IMR-90 (cell line): Measurements from ENCODE around the gene PET100. TPM values are rescaled to one million over a fixed set of nuclear protein-coding genes. Genes with fewer than 3 reads are reported as not detected.

Experiments
- ATAC-seq: fragments of 200-7000 bp; cut with Tn5 transposase; 2 replicates; pipeline ENCODE4 v1.9.1; 2020; ENCODE audit warnings: low read depth, mild to moderate bottlenecking, moderate library complexity
- BruUV-seq: library from RNA; stranded (reverse); fragments of 400-500 nt; replicated peaks from 2 replicates; lab custom pipeline; 2021; lab: Mats Ljungman, UMichigan
- CTCF ChIA-PET: fragments of 300-600 bp; formaldehyde crosslinking; extraction: SDS; loops from one replicate; lab custom pipeline; 2021; ENCODE audit warnings: antibody characterized with exemption; lab: Yijun Ruan, JAX
- POLR2A ChIA-PET: fragments of 300-600 bp; sonication (Branson Sonifier 250); formaldehyde crosslinking; loops from one replicate; lab custom pipeline; 2022; ENCODE audit warnings: antibody characterized with exemption; ENCODE audit not compliant: unreplicated experiment; lab: Charles Lee
- DNase-seq: peaks from one replicate; pipeline ENCODE4 v3.0.0; 2013
- H2AFZ ChIP-seq: replicated peaks from 2 replicates; pipeline ENCODE3; 2013; ENCODE audit warnings: low read length, mild to moderate bottlenecking; ENCODE audit not compliant: poor library complexity
- H2AK5ac ChIP-seq: 2 replicates; pipeline ENCODE4 v1.6.1; 2013; ENCODE audit warnings: low read depth, low read length, inconsistent platforms
- H2AK9ac ChIP-seq: replicated peaks from 2 replicates; pipeline ENCODE3; 2013; ENCODE audit warnings: mild to moderate bottlenecking, low read depth, low read length, moderate library complexity; ENCODE audit not compliant: poor library complexity
- H2BK120ac ChIP-seq: 2 replicates; pipeline ENCODE4 v1.6.1; 2013; ENCODE audit warnings: low read depth, low read length, inconsistent platforms
- H2BK15ac ChIP-seq: 3 replicates; pipeline ENCODE4 v1.6.1; 2013; ENCODE audit warnings: low read depth, low read length, inconsistent platforms
- H2BK20ac ChIP-seq: 2 replicates; pipeline ENCODE4 v1.6.1; 2013; ENCODE audit warnings: low read depth, mild to moderate bottlenecking, inconsistent platforms, low read length, moderate library complexity
- H2BK5ac ChIP-seq: 2 replicates; pipeline ENCODE4 v1.6.1; 2013; ENCODE audit warnings: mild to moderate bottlenecking, low read depth, low read length, inconsistent platforms; ENCODE audit not compliant: poor library complexity, severe bottlenecking
- H3K14ac ChIP-seq: replicated peaks from 2 replicates; pipeline ENCODE4 v1.6.1; 2013; ENCODE audit warnings: low read depth, low read length, inconsistent platforms
- H3K18ac ChIP-seq: 2 replicates; pipeline ENCODE4 v1.6.1; 2013; ENCODE audit warnings: low read depth, low read length, control low read depth
- H3K23ac ChIP-seq: 2 replicates; pipeline ENCODE4 v1.6.1; 2013; ENCODE audit warnings: low read depth, low read length, inconsistent platforms
- H3K27ac ChIP-seq: 2 replicates; pipeline ENCODE4 v1.5.1; 2013; ENCODE audit warnings: mild to moderate bottlenecking, control low read depth, low read length; ENCODE audit not compliant: insufficient read depth
- H3K27me3 ChIP-seq: 2 replicates; pipeline ENCODE4 v1.6.1; 2013; ENCODE audit warnings: low read length; ENCODE audit not compliant: control insufficient read depth, insufficient read depth
- H3K36me3 ChIP-seq: 2 replicates; pipeline ENCODE4 v1.6.1; 2013; ENCODE audit warnings: low read length, mixed read lengths; ENCODE audit not compliant: control insufficient read depth, insufficient read depth
- H3K4ac ChIP-seq: 2 replicates; pipeline ENCODE4 v1.6.1; 2013; ENCODE audit warnings: low read depth, low read length, inconsistent platforms
- H3K4me1 ChIP-seq: 2 replicates; pipeline ENCODE4 v1.6.1; 2013; ENCODE audit warnings: low read length, mixed read lengths; ENCODE audit not compliant: control insufficient read depth, insufficient read depth
- H3K4me2 ChIP-seq: 2 replicates; pipeline ENCODE4 v1.6.1; 2013; ENCODE audit warnings: low read depth, mild to moderate bottlenecking, control low read depth, low read length, moderate library complexity
- H3K4me3 ChIP-seq: 2 replicates; pipeline ENCODE4 v1.5.1; 2013; ENCODE audit warnings: low read depth, mild to moderate bottlenecking, control low read depth, low read length, moderate library complexity; ENCODE audit not compliant: insufficient read depth
- H3K56ac ChIP-seq: 2 replicates; pipeline ENCODE4 v1.6.1; 2013; ENCODE audit warnings: low read length, inconsistent platforms; ENCODE audit not compliant: insufficient read depth; ENCODE audit errors: extremely low read depth
- H3K79me1 ChIP-seq, 2 experiments: 2 replicates each; pipeline ENCODE4 v1.6.1; 2013; ENCODE audit warnings: low read length in 2 of 2, inconsistent platforms in 1 of 2, low read depth in 1 of 2
- H3K9ac ChIP-seq: 2 replicates; pipeline ENCODE4 v1.6.1; 2013; ENCODE audit warnings: low read depth, low read length, control low read depth
- H3K9me1 ChIP-seq: 2 replicates; pipeline ENCODE4 v1.6.1; 2013; ENCODE audit warnings: low read length, inconsistent platforms; ENCODE audit not compliant: insufficient read depth
- H3K9me3 ChIP-seq: 2 replicates; pipeline ENCODE4 v1.6.1; 2013; ENCODE audit warnings: low read length; ENCODE audit not compliant: control insufficient read depth, insufficient read depth
- H4K20me1 ChIP-seq: 2 replicates; pipeline ENCODE4 v1.6.1; 2013; ENCODE audit warnings: low read length, inconsistent platforms; ENCODE audit not compliant: insufficient read depth
- H4K5ac ChIP-seq: 2 replicates; pipeline ENCODE4 v1.6.1; 2013; ENCODE audit warnings: mild to moderate bottlenecking, low read depth, low read length, control low read depth
- H4K8ac ChIP-seq, 2 experiments: 2 replicates each; pipeline ENCODE4 v1.6.1; 2013; ENCODE audit warnings: low read depth in 2 of 2, low read length in 2 of 2, control low read depth in 1 of 2, inconsistent platforms in 1 of 2
- H4K91ac ChIP-seq: 2 replicates; pipeline ENCODE4 v1.6.1; 2013; ENCODE audit warnings: low read depth, low read length, inconsistent platforms; ENCODE audit not compliant: insufficient read depth
- BHLHE40 ChIP-seq: fragments of 150-350 bp; IDR thresholded peaks from 2 replicates; pipeline ENCODE4 v1.6.1; 2016; ENCODE audit warnings: mild to moderate bottlenecking, low read depth, low read length
- CHD1 ChIP-seq: IDR thresholded peaks from 2 replicates; pipeline ENCODE4 v1.6.1; 2012; ENCODE audit warnings: low read depth, low read length, improper control_type of control experiment
- ELK1 ChIP-seq: fragments of 150-350 bp; IDR thresholded peaks from 2 replicates; pipeline ENCODE4 v1.6.1; 2016; ENCODE audit warnings: low read depth, mild to moderate bottlenecking, low read length, moderate library complexity, borderline replicate concordance
- FOS ChIP-seq: fragments of 150-350 bp; IDR thresholded peaks from 2 replicates; pipeline ENCODE4 v1.6.1; 2016; ENCODE audit warnings: low read depth, low read length
- MAFK ChIP-seq: IDR thresholded peaks from 2 replicates; pipeline ENCODE4 v1.6.1; 2012; ENCODE audit warnings: low read depth, low read length, improper control_type of control experiment
- MXI1 ChIP-seq: IDR thresholded peaks from 2 replicates; pipeline ENCODE4 v1.6.1; 2012; ENCODE audit warnings: low read depth, mild to moderate bottlenecking, low read length, moderate library complexity, borderline replicate concordance
- NFE2L2 ChIP-seq: fragments of 150-350 bp; IDR thresholded peaks from 2 replicates; pipeline ENCODE4 v1.6.1; 2016; ENCODE audit warnings: low read depth, mild to moderate bottlenecking, low read length
- POLR2A ChIP-seq: IDR thresholded peaks from 2 replicates; pipeline ENCODE4 v1.6.1; 2012; ENCODE audit warnings: mild to moderate bottlenecking, low read depth, low read length
- RAD21 ChIP-seq: IDR thresholded peaks from 2 replicates; pipeline ENCODE4 v1.6.1; 2012; ENCODE audit warnings: low read length, improper control_type of control experiment
- RFX5 ChIP-seq: IDR thresholded peaks from 2 replicates; pipeline ENCODE4 v1.8.0; 2012; ENCODE audit warnings: low read depth, mild to moderate bottlenecking, low read length, moderate library complexity
- SMC3 ChIP-seq: fragments of 150-350 bp; IDR thresholded peaks from 2 replicates; pipeline ENCODE4 v1.6.1; 2016; ENCODE audit warnings: low read depth, mild to moderate bottlenecking, antibody characterized with exemption, low read length, moderate library complexity
- USF2 ChIP-seq: fragments of 150-350 bp; IDR thresholded peaks from 2 replicates; pipeline ENCODE4 v1.6.1; 2017; ENCODE audit warnings: mild to moderate bottlenecking, antibody characterized with exemption, low read length, low read depth
- WGBS, 2 experiments: methylation state at CpG; one replicate each; pipeline versions ENCODE4 v1.1.5 to v1.1.7; 2013; ENCODE audit warnings: missing lambda C conversion rate in 2 of 2; ENCODE audit not compliant: insufficient read length in 1 of 2; ENCODE audit errors: extremely low coverage in 2 of 2; 5-methylcytosine and 5-hydroxymethylcytosine counted together
- dilution Hi-C: fragments of 300-500 bp; cut with HindIII; formaldehyde crosslinking; loops from one replicate; pipeline ENCODE4 v1.14.3; 2018; ENCODE audit warnings: low sequenced_read_pairs; ENCODE audit not compliant: unreplicated experiment
- in situ Hi-C: fragments of 300-500 bp; cut with MboI; formaldehyde crosslinking; loops from 3 replicates; pipeline ENCODE4 v1.14.3; 2019; ENCODE audit warnings: low sequenced_read_pairs, inconsistent platforms, mixed read lengths
- intact Hi-C: fragments of 100-400 bp; cut with micrococcal nuclease; formaldehyde crosslinking; loops from 2 replicates; pipeline ENCODE4 v1.10.0; 2022
- polyA plus RNA-seq, 3 experiments: library from polyadenylated mRNA; depleted of rRNA; stranded (reverse); fragments of >200 nt; gene quantifications; 2 replicates each; pipeline ENCODE4 v1.2.3, GENCODE V29; 2012; ENCODE audit warnings: low replicate concordance in 1 of 3
- total RNA-seq: library from RNA; depleted of rRNA; stranded (reverse); fragments of >200 nt; gene quantifications from 2 replicates; pipeline ENCODE4 v1.2.3, GENCODE V29; 2012
- TF ChIP-seq, protein P1 (sequence below): conservative IDR thresholded peaks from 2 replicates; pipeline ENCODE4 v1.5.1; 2012; ENCODE audit warnings: mild to moderate bottlenecking, low read depth, low read length, improper control_type of control experiment

Gene PET100
- total and polyA plus RNA-seq, 2 of the 4 experiments (the other 2 are of a cell fraction), result 1.4 to 31.4 TPM

DNA sequence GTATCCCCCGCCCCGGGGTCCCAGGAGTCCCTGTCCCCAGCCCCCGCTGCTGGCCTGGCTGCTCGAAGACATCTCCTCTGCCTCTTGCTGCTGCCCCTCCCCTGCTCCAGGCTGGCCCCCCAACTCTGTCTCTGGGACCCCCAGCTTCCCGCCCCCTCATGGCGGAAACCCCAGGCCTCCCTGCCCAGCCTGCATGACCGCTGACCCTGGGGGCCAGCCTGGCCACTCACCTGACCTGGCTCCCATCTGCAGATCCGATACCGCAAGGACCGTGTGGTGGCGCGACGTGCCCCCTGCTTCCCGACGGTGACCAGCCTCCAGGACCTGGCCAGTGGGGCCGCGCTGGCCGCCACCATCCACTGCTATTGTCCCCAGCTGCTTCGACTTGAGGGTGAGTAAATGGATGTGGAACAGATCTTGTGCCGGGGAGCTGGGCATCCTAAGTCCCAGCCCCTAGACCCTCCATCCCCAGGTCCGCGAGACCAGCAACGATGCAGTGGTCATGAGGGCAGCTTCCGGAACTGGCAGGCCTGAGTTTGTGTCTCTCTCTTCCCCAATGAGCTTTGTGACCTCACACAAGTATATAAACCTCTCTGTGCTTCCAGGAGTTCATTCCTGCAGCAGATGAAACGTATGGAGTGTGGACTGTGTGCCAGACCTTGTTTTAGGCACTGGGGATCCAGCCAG, 21.6 kb upstream of the PET100 start:
- no peak overlapping the region for H2AK5ac ChIP-seq
- no peaks in the 10 kb centered on the region for H3K9me1 ChIP-seq
- no peak overlapping the region for H3K18ac ChIP-seq
- no peaks in the 10 kb centered on the region for H3K4me1 ChIP-seq
- no peaks in the 10 kb centered on the region for H4K20me1 ChIP-seq
- intact Hi-C loops, result no loop called here
- no peak overlapping the region for H2AK9ac ChIP-seq
- no TSS peak for BruUV-seq
- H2AFZ ChIP-seq, result no peak overlapping the region
- no peak overlapping the region for H4K5ac ChIP-seq
- no peak overlapping the region for H4K91ac ChIP-seq
- no peak overlapping the region for H3K4ac ChIP-seq
- no peak overlapping the region for H3K14ac ChIP-seq
- H3K4me2 ChIP-seq, result no peak overlapping the region
- H2BK120ac ChIP-seq, result no peak overlapping the region
- no peak overlapping the region for H2BK5ac ChIP-seq
- 89% methylated on average over 8 of the region's 25 CpGs; no CpG with 5 or more reads in 1 of the 2 experiments for WGBS, 2 experiments
- no peak overlapping the region for H4K8ac ChIP-seq
- no peaks in the 10 kb centered on the region for H3K36me3 ChIP-seq
- no peaks in the 10 kb centered on the region for H3K79me1 ChIP-seq
- DNase-seq (no peak), ATAC-seq (no peak)
- dilution Hi-C loops, result no loop called here
- peaks cover 4% of the 10 kb centered on the region; the same call in 1 of the 2 replicates for H3K27me3 ChIP-seq
- no peak overlapping the region for H2BK20ac ChIP-seq
- no peak overlapping the region for H3K27ac ChIP-seq
- ChIA-PET CTCF (no interaction called here), POLR2A (no interaction called here)
- H2BK15ac ChIP-seq, result no peak overlapping the region
- H3K23ac ChIP-seq, result no peak overlapping the region
- no peak overlapping the region for H3K9ac ChIP-seq
- H3K9me3 ChIP-seq, result no peaks in the 10 kb centered on the region
- no peak for TF ChIP-seq SMC3
- no peak for TF ChIP-seq CHD1
- no peak for TF ChIP-seq BHLHE40
- TF ChIP-seq POLR2A, result no peak
- TF ChIP-seq RAD21, result no peak
- TF ChIP-seq USF2, result no peak
- no peak for TF ChIP-seq MXI1
- TF ChIP-seq RFX5, result no peak
- TF ChIP-seq, protein P1, sequence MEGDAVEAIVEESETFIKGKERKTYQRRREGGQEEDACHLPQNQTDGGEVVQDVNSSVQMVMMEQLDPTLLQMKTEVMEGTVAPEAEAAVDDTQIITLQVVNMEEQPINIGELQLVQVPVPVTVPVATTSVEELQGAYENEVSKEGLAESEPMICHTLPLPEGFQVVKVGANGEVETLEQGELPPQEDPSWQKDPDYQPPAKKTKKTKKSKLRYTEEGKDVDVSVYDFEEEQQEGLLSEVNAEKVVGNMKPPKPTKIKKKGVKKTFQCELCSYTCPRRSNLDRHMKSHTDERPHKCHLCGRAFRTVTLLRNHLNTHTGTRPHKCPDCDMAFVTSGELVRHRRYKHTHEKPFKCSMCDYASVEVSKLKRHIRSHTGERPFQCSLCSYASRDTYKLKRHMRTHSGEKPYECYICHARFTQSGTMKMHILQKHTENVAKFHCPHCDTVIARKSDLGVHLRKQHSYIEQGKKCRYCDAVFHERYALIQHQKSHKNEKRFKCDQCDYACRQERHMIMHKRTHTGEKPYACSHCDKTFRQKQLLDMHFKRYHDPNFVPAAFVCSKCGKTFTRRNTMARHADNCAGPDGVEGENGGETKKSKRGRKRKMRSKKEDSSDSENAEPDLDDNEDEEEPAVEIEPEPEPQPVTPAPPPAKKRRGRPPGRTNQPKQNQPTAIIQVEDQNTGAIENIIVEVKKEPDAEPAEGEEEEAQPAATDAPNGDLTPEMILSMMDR, result no peak
- TF ChIP-seq MAFK, result no peak
- no peak for TF ChIP-seq ELK1
- TF ChIP-seq NFE2L2, result no peak
- TF ChIP-seq FOS, result no peak
- H3K4me3 ChIP-seq, result no peak overlapping the region
- H3K56ac ChIP-seq, result no peak overlapping the region
- in situ Hi-C loops, result no loop called here
